MM.1S (cell line): ENCODE measurements around the gene CCDC40.

ENCODE experiments used
- EZH2 ChIP-seq: fragments of 300-600 bp; sonication (generic); optimal IDR thresholded peaks from 2 replicates; pipeline ENCODE3; 2017; ENCODE audit warnings: low read depth, mild to moderate bottlenecking, antibody characterized with exemption, low read length, mixed read lengths
- TF ChIP-seq, protein P1 (sequence below): fragments of 300-600 bp; sonication (generic); IDR thresholded peaks from 2 replicates; pipeline ENCODE4 v1.5.1; 2016; ENCODE audit warnings: antibody characterized with exemption, low read length, mixed read lengths

DNA sequence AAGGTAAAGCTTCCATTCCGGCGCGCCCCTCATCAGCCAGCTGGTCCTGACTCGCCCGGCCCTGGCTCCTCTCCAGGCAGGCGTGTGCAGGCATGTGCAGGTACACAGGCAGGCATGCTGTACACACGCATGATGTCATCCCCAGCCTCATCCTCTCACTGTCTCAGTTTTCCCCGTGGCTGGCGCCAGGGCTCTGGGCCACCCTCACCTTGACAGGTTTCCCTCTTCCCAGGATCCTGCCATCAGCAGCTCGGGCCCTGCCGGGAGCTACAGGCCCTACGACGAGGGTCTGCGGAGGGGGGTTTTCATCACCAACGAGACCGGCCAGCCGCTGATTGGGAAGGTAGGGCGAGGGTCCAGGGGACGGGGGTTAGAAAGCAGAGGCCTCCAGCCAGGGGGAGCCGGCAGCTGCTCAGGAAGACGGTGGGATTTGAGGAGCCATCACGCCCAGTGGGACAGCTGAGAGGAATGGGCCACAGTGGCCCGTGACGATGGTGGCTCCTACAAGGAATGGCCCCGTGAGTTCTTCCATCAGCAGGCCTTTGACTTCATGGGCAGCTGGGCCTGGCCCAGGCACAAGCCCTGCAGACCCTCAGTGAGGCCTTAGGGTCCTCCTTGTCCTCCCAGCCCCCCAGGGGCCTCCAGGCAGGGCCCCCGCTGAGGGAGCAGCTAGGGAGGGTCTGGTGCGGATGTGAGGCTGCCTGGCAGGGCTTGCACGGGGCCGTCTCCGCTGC lies 73.4 kb downstream of the CCDC40 start:
- TF ChIP-seq, protein P1, sequence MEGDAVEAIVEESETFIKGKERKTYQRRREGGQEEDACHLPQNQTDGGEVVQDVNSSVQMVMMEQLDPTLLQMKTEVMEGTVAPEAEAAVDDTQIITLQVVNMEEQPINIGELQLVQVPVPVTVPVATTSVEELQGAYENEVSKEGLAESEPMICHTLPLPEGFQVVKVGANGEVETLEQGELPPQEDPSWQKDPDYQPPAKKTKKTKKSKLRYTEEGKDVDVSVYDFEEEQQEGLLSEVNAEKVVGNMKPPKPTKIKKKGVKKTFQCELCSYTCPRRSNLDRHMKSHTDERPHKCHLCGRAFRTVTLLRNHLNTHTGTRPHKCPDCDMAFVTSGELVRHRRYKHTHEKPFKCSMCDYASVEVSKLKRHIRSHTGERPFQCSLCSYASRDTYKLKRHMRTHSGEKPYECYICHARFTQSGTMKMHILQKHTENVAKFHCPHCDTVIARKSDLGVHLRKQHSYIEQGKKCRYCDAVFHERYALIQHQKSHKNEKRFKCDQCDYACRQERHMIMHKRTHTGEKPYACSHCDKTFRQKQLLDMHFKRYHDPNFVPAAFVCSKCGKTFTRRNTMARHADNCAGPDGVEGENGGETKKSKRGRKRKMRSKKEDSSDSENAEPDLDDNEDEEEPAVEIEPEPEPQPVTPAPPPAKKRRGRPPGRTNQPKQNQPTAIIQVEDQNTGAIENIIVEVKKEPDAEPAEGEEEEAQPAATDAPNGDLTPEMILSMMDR, result no peak
- TF ChIP-seq EZH2, result no peak
